HEK293 (cell line): ENCODE results near the gene FOXO1.

Experiments
- CTCF ChIA-PET: fragments of 350-600 bp; formaldehyde crosslinking; extraction: SDS; loops from one replicate; lab custom pipeline; 2021; ENCODE audit warnings: antibody characterized with exemption; lab: Yijun Ruan, JAX
- POLR2A ChIA-PET: fragments of 300-600 bp; formaldehyde crosslinking; extraction: SDS; loops from one replicate; lab custom pipeline; 2020; ENCODE audit warnings: antibody characterized with exemption, inconsistent platforms; lab: Yijun Ruan, JAX
- H3K27ac ChIP-seq: fragments of 200-500 bp; sonication (Bioruptor generic); 2 replicates; pipeline ENCODE4 v1.5.1; 2014; ENCODE audit warnings: low read depth, low read length, control low read depth, inconsistent platforms; ENCODE audit errors: extremely low read depth
- H3K36me3 ChIP-seq, 2 experiments: fragments of 200-500 bp in 1 of 2; sonication (Bioruptor generic) in 1 of 2; 1 replicate in 1 of 2; 2 replicates in 1 of 2; pipeline ENCODE4 v1.5.1; 2014 to 2017; ENCODE audit warnings: inconsistent platforms in 2 of 2, low read length in 2 of 2; ENCODE audit not compliant: control insufficient read depth in 2 of 2, insufficient read depth in 1 of 2
- H3K4me1 ChIP-seq: fragments of 200-500 bp; sonication (Bioruptor generic); 2 replicates; pipeline ENCODE4 v1.5.1; 2014; ENCODE audit warnings: mild to moderate bottlenecking, low read length, inconsistent platforms; ENCODE audit not compliant: control insufficient read depth, insufficient read depth
- H3K4me3 ChIP-seq: 2 replicates; pipeline ENCODE4 v1.5.1; 2011; ENCODE audit warnings: low read depth, mild to moderate bottlenecking, control low read depth, low read length, moderate library complexity
- H3K9me3 ChIP-seq: fragments of 200-500 bp; sonication (Bioruptor generic); 2 replicates; pipeline ENCODE4 v1.5.1; 2014; ENCODE audit warnings: low read depth, low read length, inconsistent platforms; ENCODE audit not compliant: control insufficient read depth, insufficient read depth
- FEZF1 ChIP-seq: fragments of 450-650 bp; formaldehyde crosslinking; IDR thresholded peaks from 2 replicates; pipeline ENCODE4 v1.5.1; 2016; ENCODE audit warnings: missing biosample characterization, missing genetic modification characterization
- HOXC10 ChIP-seq: sonication (generic); formaldehyde crosslinking; IDR thresholded peaks from 2 replicates; pipeline ENCODE4 v1.8.1; 2023; ENCODE audit warnings: mild to moderate bottlenecking, missing genetic modification reagents
- KLF10 ChIP-seq: fragments of 450-650 bp; IDR thresholded peaks from 2 replicates; pipeline ENCODE4 v1.5.1; 2018; ENCODE audit warnings: missing biosample characterization, mild to moderate bottlenecking, missing genetic modification characterization
- KLF17 ChIP-seq: fragments of 450-650 bp; formaldehyde crosslinking; IDR thresholded peaks from 2 replicates; pipeline ENCODE4 v1.5.1; 2016; ENCODE audit warnings: missing biosample characterization, missing genetic modification characterization
- SP2 ChIP-seq: fragments of 450-650 bp; formaldehyde crosslinking; IDR thresholded peaks from 2 replicates; pipeline ENCODE4 v1.5.1; 2016; ENCODE audit warnings: missing biosample characterization, missing genetic modification characterization
- SP3 ChIP-seq: fragments of 450-650 bp; formaldehyde crosslinking; IDR thresholded peaks from 2 replicates; pipeline ENCODE4 v1.5.1; 2016; ENCODE audit warnings: missing biosample characterization, missing genetic modification characterization
- ZBTB1 ChIP-seq: fragments of 450-650 bp; formaldehyde crosslinking; IDR thresholded peaks from 2 replicates; pipeline ENCODE4 v1.5.1; 2016; ENCODE audit warnings: missing biosample characterization, missing genetic modification characterization
- ZBTB8A ChIP-seq: fragments of 450-650 bp; formaldehyde crosslinking; IDR thresholded peaks from 2 replicates; pipeline ENCODE4 v1.5.1; 2016; ENCODE audit warnings: missing biosample characterization, missing genetic modification characterization
- ZEB2 ChIP-seq: fragments of 450-650 bp; formaldehyde crosslinking; IDR thresholded peaks from 2 replicates; pipeline ENCODE4 v1.5.1; 2016; ENCODE audit warnings: missing biosample characterization, missing genetic modification characterization
- ZNF132 ChIP-seq: fragments of 450-650 bp; formaldehyde crosslinking; IDR thresholded peaks from 2 replicates; pipeline ENCODE4 v1.5.1; 2017; ENCODE audit warnings: missing biosample characterization, missing genetic modification characterization, borderline replicate concordance
- ZNF155 ChIP-seq: fragments of 450-650 bp; formaldehyde crosslinking; IDR thresholded peaks from 2 replicates; pipeline ENCODE4 v1.5.1; 2016; ENCODE audit warnings: missing biosample characterization, missing genetic modification characterization
- ZNF214 ChIP-seq: fragments of 450-650 bp; formaldehyde crosslinking; IDR thresholded peaks from 2 replicates; pipeline ENCODE4 v1.5.1; 2017; ENCODE audit warnings: missing biosample characterization, mild to moderate bottlenecking, missing genetic modification characterization, borderline replicate concordance
- ZNF248 ChIP-seq: fragments of 450-650 bp; formaldehyde crosslinking; IDR thresholded peaks from 2 replicates; pipeline ENCODE4 v1.5.1; 2017; ENCODE audit warnings: missing biosample characterization, missing genetic modification characterization
- ZNF280D ChIP-seq: fragments of 450-650 bp; formaldehyde crosslinking; IDR thresholded peaks from 2 replicates; pipeline ENCODE4 v1.5.1; 2016; ENCODE audit warnings: missing biosample characterization, missing genetic modification characterization
- ZNF292 ChIP-seq: fragments of 450-650 bp; formaldehyde crosslinking; IDR thresholded peaks from 2 replicates; pipeline ENCODE4 v1.5.1; 2016; ENCODE audit warnings: low read depth, missing biosample characterization, missing genetic modification characterization, borderline replicate concordance
- ZNF341 ChIP-seq: fragments of 450-650 bp; formaldehyde crosslinking; IDR thresholded peaks from 2 replicates; pipeline ENCODE4; 2016; ENCODE audit warnings: low read depth, missing biosample characterization, missing genetic modification characterization
- ZNF350 ChIP-seq: fragments of 450-650 bp; formaldehyde crosslinking; IDR thresholded peaks from 2 replicates; pipeline ENCODE4 v1.5.0; 2017; ENCODE audit warnings: missing biosample characterization, mild to moderate bottlenecking, missing genetic modification characterization
- ZNF423 ChIP-seq: fragments of 450-650 bp; formaldehyde crosslinking; IDR thresholded peaks from 2 replicates; pipeline ENCODE4 v1.5.1; 2016; ENCODE audit warnings: missing biosample characterization, missing genetic modification characterization
- ZNF530 ChIP-seq: fragments of 450-650 bp; formaldehyde crosslinking; IDR thresholded peaks from 2 replicates; pipeline ENCODE4 v1.5.1; 2016; ENCODE audit warnings: low read depth, missing biosample characterization, missing genetic modification characterization
- ZNF571 ChIP-seq: fragments of 450-650 bp; formaldehyde crosslinking; IDR thresholded peaks from 2 replicates; pipeline ENCODE4 v1.5.0; 2017; ENCODE audit warnings: missing biosample characterization, missing genetic modification characterization
- ZNF629 ChIP-seq: fragments of 450-650 bp; formaldehyde crosslinking; IDR thresholded peaks from 2 replicates; pipeline ENCODE4 v1.5.1; 2017; ENCODE audit warnings: missing biosample characterization, missing genetic modification characterization
- ZNF768 ChIP-seq: fragments of 450-650 bp; formaldehyde crosslinking; IDR thresholded peaks from 2 replicates; pipeline ENCODE4 v1.5.1; 2018; ENCODE audit warnings: missing biosample characterization, mild to moderate bottlenecking, missing genetic modification characterization
- ZSCAN4 ChIP-seq: fragments of 450-650 bp; formaldehyde crosslinking; IDR thresholded peaks from 2 replicates; pipeline ENCODE4 v1.5.1; 2017; ENCODE audit warnings: missing biosample characterization, missing genetic modification characterization
- TF ChIP-seq, protein P1 (sequence below): fragments of 450-650 bp; formaldehyde crosslinking; IDR thresholded peaks from 2 replicates; pipeline ENCODE4 v1.5.1; 2016; ENCODE audit warnings: missing biosample characterization, missing genetic modification characterization
- TF ChIP-seq, protein P2 (sequence below): fragments of 450-650 bp; formaldehyde crosslinking; IDR thresholded peaks from 2 replicates; pipeline ENCODE4 v1.5.1; 2016; ENCODE audit warnings: missing biosample characterization, missing genetic modification characterization
- TF ChIP-seq, protein P3 (sequence below): sonication (generic); formaldehyde crosslinking; IDR thresholded peaks from 2 replicates; pipeline ENCODE4 v1.8.1; 2022; ENCODE audit warnings: mild to moderate bottlenecking, moderate library complexity, missing genetic modification reagents

Gene FOXO1

GRCh38 chr13:40666045-40666932 lies at the start of gene FOXO1:
FOXO1 (minus strand) TSS chr13:40666641; CDS start chr13:40666212, 429 bp downstream.
- Histone ChIP-seq H3K4me1 (peaks cover 8% of the 10 kb centered on the region; the same call in 1 of the 2 replicates), H3K9me3 (no peaks in the 10 kb centered on the region), H3K36me3 (no peaks in the 10 kb centered on the region), H3K27ac (peak within 1 kb of the TSS; percentile 88), H3K4me3 (peak within 1 kb of the TSS; percentile 94)
- ChIA-PET CTCF (interaction anchor here (0.7 kb wide), 1 partner anchor 915 kb away, joined by 3 read pairs; no protein-coding TSS in a partner anchor), POLR2A (no interaction called here)
- TF ChIP-seq ZSCAN4 (tag by site-specific recombination) (no peak), ZNF248 (no peak), ZNF292 (tag by site-specific recombination) (no peak), ZNF768 (no peak), ZNF132 (tag by site-specific recombination) (no peak), ZNF629 (tag by site-specific recombination) (no peak), ZBTB1 (tag by site-specific recombination) (no peak), ZEB2 (peak; percentile 80), ZNF571 (tag by site-specific recombination) (no peak), SP2 (tag by site-specific recombination) (peak; percentile 5), ZNF530 (tag by site-specific recombination) (no peak), ZNF214 (tag by site-specific recombination) (no peak), KLF17 (no peak), ZNF280D (no peak), ZNF423 (no peak), FEZF1 (no peak), KLF10 (tag by site-specific recombination) (0 out of 2 replicates have a peak, but pooled peaks have one; percentile 12), ZNF155 (no peak), ZNF350 (tag by site-specific recombination) (no peak), HOXC10 (CRISPR knock-in tag) (0 out of 2 replicates have a peak, but pooled peaks have one; percentile 22), ZBTB8A (tag by site-specific recombination) (peak; percentile 51), ZNF341 (tag by site-specific recombination) (peak; percentile 42; the same call in 1 of the 2 replicates), SP3 (0 out of 2 replicates have a peak, but pooled peaks have one; percentile 21)
- TF ChIP-seq, protein P1, sequence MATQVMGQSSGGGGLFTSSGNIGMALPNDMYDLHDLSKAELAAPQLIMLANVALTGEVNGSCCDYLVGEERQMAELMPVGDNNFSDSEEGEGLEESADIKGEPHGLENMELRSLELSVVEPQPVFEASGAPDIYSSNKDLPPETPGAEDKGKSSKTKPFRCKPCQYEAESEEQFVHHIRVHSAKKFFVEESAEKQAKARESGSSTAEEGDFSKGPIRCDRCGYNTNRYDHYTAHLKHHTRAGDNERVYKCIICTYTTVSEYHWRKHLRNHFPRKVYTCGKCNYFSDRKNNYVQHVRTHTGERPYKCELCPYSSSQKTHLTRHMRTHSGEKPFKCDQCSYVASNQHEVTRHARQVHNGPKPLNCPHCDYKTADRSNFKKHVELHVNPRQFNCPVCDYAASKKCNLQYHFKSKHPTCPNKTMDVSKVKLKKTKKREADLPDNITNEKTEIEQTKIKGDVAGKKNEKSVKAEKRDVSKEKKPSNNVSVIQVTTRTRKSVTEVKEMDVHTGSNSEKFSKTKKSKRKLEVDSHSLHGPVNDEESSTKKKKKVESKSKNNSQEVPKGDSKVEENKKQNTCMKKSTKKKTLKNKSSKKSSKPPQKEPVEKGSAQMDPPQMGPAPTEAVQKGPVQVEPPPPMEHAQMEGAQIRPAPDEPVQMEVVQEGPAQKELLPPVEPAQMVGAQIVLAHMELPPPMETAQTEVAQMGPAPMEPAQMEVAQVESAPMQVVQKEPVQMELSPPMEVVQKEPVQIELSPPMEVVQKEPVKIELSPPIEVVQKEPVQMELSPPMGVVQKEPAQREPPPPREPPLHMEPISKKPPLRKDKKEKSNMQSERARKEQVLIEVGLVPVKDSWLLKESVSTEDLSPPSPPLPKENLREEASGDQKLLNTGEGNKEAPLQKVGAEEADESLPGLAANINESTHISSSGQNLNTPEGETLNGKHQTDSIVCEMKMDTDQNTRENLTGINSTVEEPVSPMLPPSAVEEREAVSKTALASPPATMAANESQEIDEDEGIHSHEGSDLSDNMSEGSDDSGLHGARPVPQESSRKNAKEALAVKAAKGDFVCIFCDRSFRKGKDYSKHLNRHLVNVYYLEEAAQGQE (tag by site-specific recombination) = peak; percentile 53; the same call in 1 of the 2 replicates
- TF ChIP-seq, protein P2, sequence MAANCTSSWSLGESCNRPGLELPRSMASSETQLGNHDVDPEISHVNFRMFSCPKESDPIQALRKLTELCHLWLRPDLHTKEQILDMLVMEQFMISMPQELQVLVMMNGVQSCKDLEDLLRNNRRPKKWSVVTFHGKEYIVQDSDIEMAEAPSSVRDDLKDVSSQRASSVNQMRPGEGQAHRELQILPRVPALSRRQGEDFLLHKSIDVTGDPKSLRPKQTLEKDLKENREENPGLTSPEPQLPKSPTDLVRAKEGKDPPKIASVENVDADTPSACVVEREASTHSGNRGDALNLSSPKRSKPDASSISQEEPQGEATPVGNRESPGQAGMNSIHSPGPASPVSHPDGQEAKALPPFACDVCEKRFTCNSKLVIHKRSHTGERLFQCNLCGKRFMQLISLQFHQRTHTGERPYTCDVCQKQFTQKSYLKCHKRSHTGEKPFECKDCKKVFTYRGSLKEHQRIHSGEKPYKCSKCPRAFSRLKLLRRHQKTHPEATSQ (tag by site-specific recombination) = no peak; the same call in 1 of the 2 replicates
- TF ChIP-seq, protein P3, sequence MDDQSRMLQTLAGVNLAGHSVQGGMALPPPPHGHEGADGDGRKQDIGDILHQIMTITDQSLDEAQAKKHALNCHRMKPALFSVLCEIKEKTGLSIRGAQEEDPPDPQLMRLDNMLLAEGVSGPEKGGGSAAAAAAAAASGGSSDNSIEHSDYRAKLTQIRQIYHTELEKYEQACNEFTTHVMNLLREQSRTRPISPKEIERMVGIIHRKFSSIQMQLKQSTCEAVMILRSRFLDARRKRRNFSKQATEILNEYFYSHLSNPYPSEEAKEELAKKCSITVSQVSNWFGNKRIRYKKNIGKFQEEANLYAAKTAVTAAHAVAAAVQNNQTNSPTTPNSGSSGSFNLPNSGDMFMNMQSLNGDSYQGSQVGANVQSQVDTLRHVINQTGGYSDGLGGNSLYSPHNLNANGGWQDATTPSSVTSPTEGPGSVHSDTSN = peak; percentile 36; the same call in 1 of the 2 replicates
